Mucosa of stomach (tissue), 1 donor: Measurements from ENCODE around the gene MAPK14.
"Not testable (repeated sequence)": the region's sequence is repeated elsewhere in the genome, so short reads cannot be mapped to it uniquely, and the experiment has no call there.

Experiments used
- H3K27me3 ChIP-seq: one replicate; pipeline ENCODE4 v1.7.0; 2013; ENCODE audit warnings: mild to moderate bottlenecking, low read length; ENCODE audit not compliant: control insufficient read depth, insufficient read depth
- H3K36me3 ChIP-seq: one replicate; pipeline ENCODE4 v1.7.0; 2013; ENCODE audit warnings: low read length; ENCODE audit not compliant: control insufficient read depth, insufficient read depth
- H3K4me1 ChIP-seq: one replicate; pipeline ENCODE4 v1.7.0; 2013; ENCODE audit warnings: mild to moderate bottlenecking, low read length; ENCODE audit not compliant: control insufficient read depth, insufficient read depth
- H3K4me3 ChIP-seq: one replicate; pipeline ENCODE4 v1.7.0; 2013; ENCODE audit warnings: low read length
- H3K9ac ChIP-seq: one replicate; pipeline ENCODE4 v1.7.0; 2013; ENCODE audit warnings: mild to moderate bottlenecking, low read length, moderate library complexity
- H3K9me3 ChIP-seq: one replicate; pipeline ENCODE4 v1.7.0; 2013; ENCODE audit warnings: mild to moderate bottlenecking, low read length, moderate library complexity; ENCODE audit not compliant: control insufficient read depth
- donor health status: Pancreatic carcinoma.

The MAPK14 gene

GRCh38 chr6:36027501-36028087, at the start of gene MAPK14:
MAPK14 (plus strand) TSS chr6:36027808; CDS start chr6:36028158, 350 bp downstream.
- Histone ChIP-seq H3K9ac (peak within 1 kb of the TSS; percentile 94), H3K27me3 (peaks cover 11% of the 10 kb centered on the region), H3K9me3 (no peaks in the 10 kb centered on the region), H3K4me3 (peak within 1 kb of the TSS; percentile 95), H3K4me1 (peaks cover 19% of the 10 kb centered on the region), H3K36me3 (no peaks in the 10 kb centered on the region)

- not testable (repeated sequence) for H3K9me3 ChIP-seq, H3K9ac ChIP-seq, H3K27me3 ChIP-seq, H3K4me1 ChIP-seq, H3K4me3 ChIP-seq, H3K36me3 ChIP-seq
Observed at GRCh38 chr6:35980126-35980525, 47.5 kb upstream of the MAPK14 start.

- Histone ChIP-seq H3K36me3 (no peaks in the 10 kb centered on the region), H3K4me3 (no peak overlapping the region), H3K4me1 (no peaks in the 10 kb centered on the region), H3K9me3 (no peaks in the 10 kb centered on the region), H3K9ac (no peak overlapping the region), H3K27me3 (no peaks in the 10 kb centered on the region)
Observed at GRCh38 chr6:35980991-35981645, 46.5 kb upstream of the MAPK14 start.

GRCh38 chr6:35984701-35985100, 42.9 kb upstream of the MAPK14 start:
- H3K4me3 ChIP-seq, result no peak overlapping the region
- no peaks in the 10 kb centered on the region for H3K27me3 ChIP-seq
- no peaks in the 10 kb centered on the region for H3K9me3 ChIP-seq
- no peaks in the 10 kb centered on the region for H3K36me3 ChIP-seq
- H3K4me1 ChIP-seq, result no peaks in the 10 kb centered on the region
- no peak overlapping the region for H3K9ac ChIP-seq

- H3K9me3 ChIP-seq, H3K36me3 ChIP-seq, H3K4me1 ChIP-seq, H3K4me3 ChIP-seq, H3K27me3 ChIP-seq, H3K9ac ChIP-seq: not testable (repeated sequence)
Observed at GRCh38 chr6:35988047-35988446, 39.6 kb upstream of the MAPK14 start.

- no peak overlapping the region for H3K4me3 ChIP-seq
- no peaks in the 10 kb centered on the region for H3K9me3 ChIP-seq
- no peaks in the 10 kb centered on the region for H3K27me3 ChIP-seq
- no peaks in the 10 kb centered on the region for H3K4me1 ChIP-seq
- no peaks in the 10 kb centered on the region for H3K36me3 ChIP-seq
- H3K9ac ChIP-seq, result no peak overlapping the region
Observed at GRCh38 chr6:35993150-35993549, 34.5 kb upstream of the MAPK14 start.

GRCh38 chr6:36000451-36000850, 27.2 kb upstream of the MAPK14 start:
- Histone ChIP-seq H3K4me1 (no peaks in the 10 kb centered on the region), H3K9ac (no peak overlapping the region), H3K36me3 (no peaks in the 10 kb centered on the region), H3K4me3 (no peak overlapping the region), H3K9me3 (no peaks in the 10 kb centered on the region), H3K27me3 (no peaks in the 10 kb centered on the region)

- no peaks in the 10 kb centered on the region for H3K36me3 ChIP-seq
- H3K27me3 ChIP-seq, result no peaks in the 10 kb centered on the region
- H3K9ac ChIP-seq, result no peak overlapping the region
- H3K9me3 ChIP-seq, result no peaks in the 10 kb centered on the region
- no peaks in the 10 kb centered on the region for H3K4me1 ChIP-seq
- H3K4me3 ChIP-seq, result no peak overlapping the region
Observed at GRCh38 chr6:36015666-36016065, 11.9 kb upstream of the MAPK14 start.

- Histone ChIP-seq H3K9me3 (no peaks in the 10 kb centered on the region), H3K27me3 (no peaks in the 10 kb centered on the region), H3K9ac (no peak overlapping the region), H3K4me3 (no peak overlapping the region), H3K4me1 (no peaks in the 10 kb centered on the region), H3K36me3 (no peaks in the 10 kb centered on the region)
Observed at GRCh38 chr6:36018339-36018738, 9.3 kb upstream of the MAPK14 start.

- Histone ChIP-seq H3K4me1 (peaks cover under 1% of the 10 kb centered on the region), H3K27me3 (peaks cover 2% of the 10 kb centered on the region), H3K9ac (no peak overlapping the region), H3K4me3 (no peak overlapping the region), H3K36me3 (no peaks in the 10 kb centered on the region), H3K9me3 (no peaks in the 10 kb centered on the region)
Observed at GRCh38 chr6:36019167-36019566, 8.4 kb upstream of the MAPK14 start.

- H3K9me3 ChIP-seq, result no peaks in the 10 kb centered on the region
- H3K9ac ChIP-seq, result no peak overlapping the region
- no peak overlapping the region for H3K4me3 ChIP-seq
- H3K27me3 ChIP-seq, result peaks cover 11% of the 10 kb centered on the region
- peaks cover 7% of the 10 kb centered on the region for H3K4me1 ChIP-seq
- no peaks in the 10 kb centered on the region for H3K36me3 ChIP-seq
Observed at GRCh38 chr6:36020154-36020553, 7.5 kb upstream of the MAPK14 start.

GRCh38 chr6:36023996-36024795, 3.4 kb upstream of the MAPK14 start, which contains the start of gene SLC26A8:
SLC26A8 (minus strand) TSS chr6:36024641; CDS start chr6:36019707, 4,934 bp downstream.
- H3K4me1 ChIP-seq, result peaks cover 7% of the 10 kb centered on the region
- no peak within 1 kb of the TSS for H3K4me3 ChIP-seq
- peak within 1 kb of the TSS; percentile 40 for H3K9ac ChIP-seq
- no peaks in the 10 kb centered on the region for H3K9me3 ChIP-seq
- H3K27me3 ChIP-seq, result peaks cover 11% of the 10 kb centered on the region
- no peaks in the 10 kb centered on the region for H3K36me3 ChIP-seq
